Ishikawa (cell line): ENCODE measurements around the gene PARVB.

ENCODE experiments used
- CEBPB ChIP-seq: IDR thresholded peaks from 2 replicates; pipeline ENCODE4 v1.6.1; 2012
- CREB1 ChIP-seq: IDR thresholded peaks from 2 replicates; pipeline ENCODE4 v1.6.1; 2012; ENCODE audit warnings: low read depth
- EGR1 ChIP-seq: IDR thresholded peaks from 2 replicates; pipeline ENCODE4 v1.6.1; 2012
- EP300 ChIP-seq: IDR thresholded peaks from 2 replicates; pipeline ENCODE4 v1.6.1; 2012; ENCODE audit warnings: borderline replicate concordance
- FOXM1 ChIP-seq: IDR thresholded peaks from 2 replicates; pipeline ENCODE4 v1.6.1; 2012; ENCODE audit warnings: low read depth, borderline replicate concordance
- MAX ChIP-seq: IDR thresholded peaks from 2 replicates; pipeline ENCODE4 v1.6.1; 2012
- NFIC ChIP-seq: IDR thresholded peaks from 2 replicates; pipeline ENCODE4 v1.6.1; 2012
- RAD21 ChIP-seq: IDR thresholded peaks from 2 replicates; pipeline ENCODE4 v1.6.1; 2012; ENCODE audit warnings: low read depth
- REST ChIP-seq: IDR thresholded peaks from 2 replicates; pipeline ENCODE4 v1.6.1; 2012; ENCODE audit warnings: low read depth, mild to moderate bottlenecking
- TAF1 ChIP-seq: IDR thresholded peaks from 2 replicates; pipeline ENCODE4 v1.6.1; 2012; ENCODE audit warnings: low read depth, mild to moderate bottlenecking
- TCF12 ChIP-seq: IDR thresholded peaks from 2 replicates; pipeline ENCODE4 v1.6.1; 2012; ENCODE audit warnings: low read depth
- TEAD4 ChIP-seq: IDR thresholded peaks from 2 replicates; pipeline ENCODE4 v1.6.1; 2012
- USF1 ChIP-seq: IDR thresholded peaks from 2 replicates; pipeline ENCODE4 v1.6.1; 2012
- YY1 ChIP-seq: IDR thresholded peaks from 2 replicates; pipeline ENCODE4 v1.6.1; 2012; ENCODE audit warnings: low read depth
- ZBTB7A ChIP-seq: IDR thresholded peaks from 2 replicates; pipeline ENCODE4 v1.6.1; 2012; ENCODE audit warnings: low read depth

Gene PARVB

GRCh38 chr22:44026066-44026629, 2.0 kb downstream of the PARVB start:
- no peak for TF ChIP-seq EGR1
- TF ChIP-seq REST = no peak
- no peak for TF ChIP-seq TEAD4
- no peak for TF ChIP-seq CEBPB
- TF ChIP-seq NFIC = no peak
- TF ChIP-seq YY1 = no peak
- TF ChIP-seq RAD21 = no peak

GRCh38 chr22:44026630-44027511, 2.8 kb downstream of the PARVB start:
- TF ChIP-seq TCF12 (no peak), REST (no peak), TAF1 (no peak), TEAD4 (no peak), ZBTB7A (no peak)

GRCh38 chr22:44028091-44028490, 4.0 kb downstream of the PARVB start:
- TF ChIP-seq MAX (no peak), EP300 (no peak), NFIC (no peak), ZBTB7A (no peak), CREB1 (no peak), YY1 (no peak), RAD21 (no peak), TAF1 (no peak), EGR1 (no peak), TEAD4 (no peak), REST (no peak)

GRCh38 chr22:44029069-44029468, 5.0 kb downstream of the PARVB start:
- TF ChIP-seq ZBTB7A (no peak), TAF1 (no peak)

- TF ChIP-seq TAF1 (no peak), ZBTB7A (no peak), FOXM1 (no peak), REST (no peak), USF1 (no peak)
Observed at GRCh38 chr22:44030051-44030701, 6.1 kb downstream of the PARVB start.
